Activated CD4-positive, alpha-beta memory T cell treated with anti-CD3 and anti-CD28 coated beads for 36 hours (primary cell): ENCODE results near the gene SDC4. TPM values are rescaled to one million over a fixed set of nuclear protein-coding genes. Genes with fewer than 3 reads are reported as not detected.

Experiments
- total RNA-seq, 2 experiments: library from RNA; stranded (reverse); gene quantifications; one replicate each; pipeline ENCODE4 v1.2.3, GENCODE V29; 2021

The SDC4 gene
- total RNA-seq, 2 experiments from 2014 or later: 67.8 to 69.8 TPM

Other genes starting within 250 kb of the SDC4 start
- gene KCNS1, start 247.3 kb downstream of the SDC4 start, total RNA-seq: under 1 TPM; 0.34 to 0.45 TPM
- not detected for gene WFDC5, start 233.2 kb downstream of the SDC4 start, total RNA-seq
- not detected for gene WFDC12, start 224.0 kb downstream of the SDC4 start, total RNA-seq
- gene PI3, start 173.5 kb downstream of the SDC4 start, total RNA-seq: not detected
- gene SEMG1, start 141.4 kb downstream of the SDC4 start, total RNA-seq: not detected
- gene SEMG2, start 127.1 kb downstream of the SDC4 start, total RNA-seq: not detected
- gene SLPI, start 93.9 kb downstream of the SDC4 start, total RNA-seq: not detected
- gene RBPJL, start 41.6 kb downstream of the SDC4 start, total RNA-seq: not detected
- gene MATN4, start 40.1 kb downstream of the SDC4 start, total RNA-seq: under 1 TPM; 0.70 to 0.95 TPM
- 10 to 100 TPM; 19.9 to 24.8 TPM for gene SYS1, start 14.7 kb upstream of the SDC4 start, total RNA-seq
- under 1 TPM; 0.24 to 0.55 TPM for gene TP53TG5, start 29.9 kb upstream of the SDC4 start, total RNA-seq
- 10 to 100 TPM; 21.6 to 22.6 TPM for gene DBNDD2, start 59.9 kb upstream of the SDC4 start, total RNA-seq
- gene PIGT, start 67.7 kb upstream of the SDC4 start, total RNA-seq: 10 to 100 TPM; 41.5 to 44.4 TPM
- under 1 TPM; 0.38 to 0.92 TPM for gene WFDC2, start 121.3 kb upstream of the SDC4 start, total RNA-seq
- not detected for gene SPINT3, start 167.2 kb upstream of the SDC4 start, total RNA-seq
- not detected for gene WFDC6, start 191.1 kb upstream of the SDC4 start, total RNA-seq
- gene EPPIN, start 199.0 kb upstream of the SDC4 start, total RNA-seq: not detected
- not detected for gene WFDC8, start 230.9 kb upstream of the SDC4 start, total RNA-seq